Measurements from ENCODE around the gene SRCAP. TPM values are rescaled to one million over a fixed set of nuclear protein-coding genes. Genes with fewer than 3 reads are reported as not detected.

The SRCAP gene
- total and polyA plus RNA-seq, 2 of the 8 experiments (the other 6 are each of a cell fraction or from before 2014, with no cell fraction given): 5.5 to 54.3 TPM

DNA sequence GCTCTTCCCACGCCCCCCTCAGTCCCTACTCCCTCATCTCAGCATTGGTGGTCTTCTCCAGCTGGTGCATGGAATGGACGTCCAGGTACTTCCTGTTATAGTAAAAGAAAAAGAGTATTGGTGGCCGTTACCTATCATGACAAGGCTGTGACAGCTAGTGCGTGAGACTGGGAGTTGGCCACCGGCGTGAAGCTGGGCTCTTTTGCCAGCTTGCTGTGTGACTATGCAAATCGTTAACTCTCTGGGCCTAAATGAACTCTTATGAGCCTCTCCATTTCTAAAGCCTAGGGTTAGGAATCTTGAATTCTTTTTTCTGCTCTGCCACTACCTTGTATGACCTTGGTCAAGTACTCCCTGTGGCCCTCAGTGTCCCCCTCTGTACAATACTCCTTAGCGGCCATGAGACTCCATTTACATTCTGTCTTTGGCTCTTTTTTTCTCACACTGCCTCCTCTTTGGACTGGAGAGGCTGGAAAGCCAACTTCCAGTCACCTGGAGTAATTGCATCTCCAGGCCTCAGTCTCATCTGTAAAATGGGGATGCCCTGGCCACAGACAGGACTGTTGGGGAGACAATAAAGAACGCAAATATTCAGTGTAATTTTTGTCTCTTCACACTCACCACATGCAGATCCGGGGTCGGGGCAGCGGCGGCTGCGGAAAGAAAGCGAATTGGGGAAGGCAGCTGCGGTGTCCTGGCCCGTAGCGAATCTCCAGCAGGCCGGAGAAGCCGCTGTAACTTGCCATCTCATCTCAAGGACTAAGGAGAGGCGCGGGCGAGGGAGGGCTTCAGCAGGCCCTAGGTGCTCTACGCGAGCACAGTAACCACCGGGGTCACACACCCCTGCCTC lies 61.8 kb downstream of the SRCAP start:
- WGBS, 2 experiments (ENCODE audit: extremely low coverage in 1 of 2, insufficient coverage in 1 of 2, insufficient read length in 1 of 2, insufficient replicate concordance in 2 of 2, low coverage in 1 of 2, low lambda C conversion rate in 2 of 2, missing lambda C conversion rate in 1 of 2): 44% methylated on average over 21 of the region's 26 CpGs; no CpG with 5 or more reads in 1 of the 2 experiments

More for the DNA sequence above, 61.8 kb downstream of the SRCAP start:
- no peak overlapping the region for H2BK5ac ChIP-seq (ENCODE audit: low read depth, low read length)
- H3K18ac ChIP-seq (ENCODE audit: extremely low read depth, low read length): no peak overlapping the region
- no peak overlapping the region for H2BK20ac ChIP-seq (ENCODE audit: low read length)
- peak overlapping the region; percentile 68 to 94 for H3K4me2 ChIP-seq (ENCODE audit: insufficient read depth in 1 of 2, low read depth in 2 of 2, low read length in 2 of 2)
- TF ChIP-seq TEAD4 (IDR thresholded peaks at IDR 0.05; ENCODE audit: low read depth, low read length): no peak
- no peak for TF ChIP-seq HDAC2 (IDR thresholded peaks at IDR 0.05; ENCODE audit: borderline replicate concordance in 1 of 2, low read depth in 2 of 2, low read length in 2 of 2)
- no peak for TF ChIP-seq ASH2L (IDR thresholded peaks at IDR 0.05; ENCODE audit: low read length)
- TF ChIP-seq KDM5A (IDR thresholded peaks at IDR 0.05; ENCODE audit: low read length): no peak
- no peak for TF ChIP-seq SIN3A (conservative IDR thresholded peaks at IDR 0.05 in 1 of 2, IDR thresholded peaks at IDR 0.05 in 1 of 2; ENCODE audit: low read depth in 1 of 2, low read length in 2 of 2)
- no peak for TF ChIP-seq SRF (IDR thresholded peaks at IDR 0.05; ENCODE audit: low read depth, low read length)
- no peak for TF ChIP-seq BCL11A (IDR thresholded peaks at IDR 0.05; ENCODE audit: low read depth in 2 of 2, low read length in 2 of 2)
- no peak for TF ChIP-seq EZH2 (IDR thresholded peaks at IDR 0.05; ENCODE audit: low read depth, low read length, severe bottlenecking)
- TF ChIP-seq SAP30 (IDR thresholded peaks at IDR 0.05; ENCODE audit: insufficient read depth, insufficient replicate concordance, low read length): peak; percentile 63
- no peaks in the 10 kb centered on the region for H3K9me3 ChIP-seq (ENCODE audit: insufficient read depth in 2 of 2, low read depth in 1 of 2, low read length in 1 of 2)
- DNase-seq (ENCODE audit: low read depth in 1 of 2, low spot score in 2 of 2): no peak
- peak overlapping the region; percentile 80 to 97 (median 92) for H3K4me3 ChIP-seq (ENCODE audit: extremely low read depth in 1 of 4, insufficient read depth in 2 of 4, low read depth in 3 of 4, low read length in 4 of 4)
- H3K79me2 ChIP-seq (ENCODE audit: control insufficient read depth in 1 of 2, insufficient read depth in 2 of 2, low read length in 2 of 2): peaks cover 4 to 20% of the 10 kb centered on the region in 2 experiments; a peak in 2 of 4 replicates
- no peak overlapping the region for H2AFZ ChIP-seq (ENCODE audit: low read length)
- H2BK15ac ChIP-seq (ENCODE audit: low read length): no peak overlapping the region
- peaks cover 0 to 11% (median 2%) of the 10 kb centered on the region in 4 experiments; a peak in 4 of 7 replicates for H3K4me1 ChIP-seq (replicated peaks in 1 of 4; ENCODE audit: control insufficient read depth in 3 of 4, insufficient read depth in 4 of 4, low read length in 3 of 4)
- H4K20me1 ChIP-seq (replicated peaks in 1 of 2; ENCODE audit: control insufficient read depth in 1 of 2, insufficient read depth in 2 of 2, low read length in 2 of 2): peaks cover 5 to 10% of the 10 kb centered on the region in 2 experiments
- H3K9ac ChIP-seq (replicated peaks in 1 of 4; ENCODE audit: extremely low read depth in 1 of 4, low read depth in 3 of 4, low read length in 3 of 4): peak overlapping the region in 2 of 4 experiments; percentile 8 to 50; a peak in 3 of 7 replicates
- FAIRE-seq: no peak
- no peak overlapping the region for H3K4ac ChIP-seq (replicated peaks; ENCODE audit: insufficient read length, low read depth, low read length)
- peaks cover 13 to 33% (median 24%) of the 10 kb centered on the region in 4 experiments for H3K36me3 ChIP-seq (ENCODE audit: control insufficient read depth in 2 of 4, insufficient read depth in 4 of 4, low read length in 3 of 4)
- H3K27me3 ChIP-seq (replicated peaks in 1 of 4; ENCODE audit: control insufficient read depth in 3 of 4, extremely low read depth in 1 of 4, insufficient read depth in 3 of 4, low read length in 3 of 4): no peaks in the 10 kb centered on the region; a peak in 1 of 7 replicates
- H3K14ac ChIP-seq (ENCODE audit: insufficient read length): no peak overlapping the region
- peaks cover 14% of the 10 kb centered on the region for H3K23me2 ChIP-seq (ENCODE audit: low read depth, low read length)
- no peak overlapping the region for H2BK12ac ChIP-seq (ENCODE audit: low read depth, low read length)
- CTCF ChIA-PET (ENCODE audit: partially characterized antibody): interaction anchor here (1.1 to 1.8 kb wide), 4 partner anchors 10 to 16 kb away, joined by 3 to 6 read pairs (median 5); partner anchors contain the start of gene PHKG2
- no peak overlapping the region for H4K91ac ChIP-seq (replicated peaks; ENCODE audit: insufficient read length, low read length)
- POLR2A ChIA-PET (ENCODE audit: partially characterized antibody): interaction anchor here (0.6 to 9.0 kb wide), 9 partner anchors 8 to 367 kb away, joined by 3 to 92 read pairs (median 4); partner anchors contain the start of gene PHKG2
- H3K79me1 ChIP-seq (ENCODE audit: low read depth, low read length): peaks cover 3% of the 10 kb centered on the region; the same call in 1 of the 2 replicates
- no peak overlapping the region for H4K8ac ChIP-seq (ENCODE audit: extremely low read depth, insufficient read depth, low read length)
- H3K27ac ChIP-seq (ENCODE audit: low read depth, low read length): no peak overlapping the region
- no peak overlapping the region for H4K5ac ChIP-seq (ENCODE audit: insufficient read length, low read depth, low read length)
- no peak overlapping the region for H2AK5ac ChIP-seq (ENCODE audit: low read depth, low read length)
- no peak overlapping the region for H3K23ac ChIP-seq (ENCODE audit: insufficient read length)
- no peak overlapping the region for H3K56ac ChIP-seq (replicated peaks; ENCODE audit: insufficient read length, low read depth, low read length)
- H2BK120ac ChIP-seq (replicated peaks; ENCODE audit: low read depth, low read length): no peak overlapping the region

Data from H1 (cell line).